GM06990 (cell line): ENCODE results near the gene SYTL1.

Source experiments
- DNase-seq: peaks from one replicate; pipeline ENCODE4 v3.0.0-alpha.2; 2011; ENCODE audit not compliant: insufficient read length; ENCODE audit errors: extremely low read depth
- H3K27me3 ChIP-seq: replicated peaks from 2 replicates; pipeline ENCODE4 v1.6.0; 2011; ENCODE audit warnings: low read length; ENCODE audit not compliant: control insufficient read depth, insufficient read depth
- H3K36me3 ChIP-seq: 2 replicates; pipeline ENCODE4 v1.5.1; 2011; ENCODE audit warnings: low read length; ENCODE audit not compliant: control insufficient read depth, insufficient read depth
- H3K4me3 ChIP-seq: replicated peaks from 2 replicates; pipeline ENCODE4 v1.5.1; 2011; ENCODE audit warnings: low read depth, mild to moderate bottlenecking, control low read depth, low read length
- TF ChIP-seq, protein P1 (sequence below): IDR thresholded peaks from 2 replicates; pipeline ENCODE4 v1.5.1; 2011; ENCODE audit warnings: low read length, control low read depth, mild to moderate bottlenecking, inconsistent platforms; ENCODE audit not compliant: insufficient read depth, poor library complexity, severe bottlenecking

The SYTL1 gene

DNA sequence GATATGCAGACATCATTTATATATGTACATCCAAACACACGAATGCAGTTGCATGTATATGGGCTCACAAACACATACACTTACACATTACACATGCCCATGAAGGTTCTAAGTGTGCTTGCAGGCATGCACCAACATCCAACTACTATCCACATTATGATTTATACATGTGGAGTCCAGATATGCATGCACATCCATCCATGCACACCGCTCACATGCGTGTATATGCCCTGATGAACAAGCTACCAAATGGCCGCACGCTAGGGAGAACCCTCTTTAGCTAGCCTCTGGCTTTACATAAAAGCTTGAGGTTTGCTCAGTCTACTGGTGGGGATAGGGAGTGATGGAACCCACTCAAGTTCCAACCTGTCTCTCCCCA lies 59.1 kb downstream of the SYTL1 start:
- Histone ChIP-seq H3K36me3 (no peaks in the 10 kb centered on the region; the same call in 1 of the 2 replicates), H3K27me3 (no peaks in the 10 kb centered on the region), H3K4me3 (no peak overlapping the region)
- no peak for DNase-seq
- TF ChIP-seq, protein P1, sequence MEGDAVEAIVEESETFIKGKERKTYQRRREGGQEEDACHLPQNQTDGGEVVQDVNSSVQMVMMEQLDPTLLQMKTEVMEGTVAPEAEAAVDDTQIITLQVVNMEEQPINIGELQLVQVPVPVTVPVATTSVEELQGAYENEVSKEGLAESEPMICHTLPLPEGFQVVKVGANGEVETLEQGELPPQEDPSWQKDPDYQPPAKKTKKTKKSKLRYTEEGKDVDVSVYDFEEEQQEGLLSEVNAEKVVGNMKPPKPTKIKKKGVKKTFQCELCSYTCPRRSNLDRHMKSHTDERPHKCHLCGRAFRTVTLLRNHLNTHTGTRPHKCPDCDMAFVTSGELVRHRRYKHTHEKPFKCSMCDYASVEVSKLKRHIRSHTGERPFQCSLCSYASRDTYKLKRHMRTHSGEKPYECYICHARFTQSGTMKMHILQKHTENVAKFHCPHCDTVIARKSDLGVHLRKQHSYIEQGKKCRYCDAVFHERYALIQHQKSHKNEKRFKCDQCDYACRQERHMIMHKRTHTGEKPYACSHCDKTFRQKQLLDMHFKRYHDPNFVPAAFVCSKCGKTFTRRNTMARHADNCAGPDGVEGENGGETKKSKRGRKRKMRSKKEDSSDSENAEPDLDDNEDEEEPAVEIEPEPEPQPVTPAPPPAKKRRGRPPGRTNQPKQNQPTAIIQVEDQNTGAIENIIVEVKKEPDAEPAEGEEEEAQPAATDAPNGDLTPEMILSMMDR, result no peak

DNA sequence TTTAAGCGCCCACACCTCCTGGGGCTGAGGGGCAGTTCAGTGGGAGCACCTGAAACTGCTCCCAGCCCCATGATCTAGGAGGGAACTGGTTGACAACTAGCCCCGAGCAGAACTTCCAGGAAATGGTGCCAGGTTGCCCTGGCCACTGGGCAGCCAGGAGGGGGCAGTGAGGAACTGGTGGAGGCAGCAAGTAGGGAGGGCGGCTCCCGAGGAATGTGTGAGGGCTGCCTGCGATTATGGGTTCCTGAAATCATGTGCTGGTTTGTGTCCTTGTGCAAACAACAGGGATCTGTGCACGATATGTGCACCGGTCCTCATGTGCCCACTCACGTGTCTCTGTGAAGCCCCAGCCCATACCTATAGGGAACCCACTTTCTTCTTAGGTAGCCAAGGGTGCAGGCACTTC lies 60.5 kb downstream of the SYTL1 start:
- H3K4me3 ChIP-seq, result no peak overlapping the region
- H3K36me3 ChIP-seq, result no peaks in the 10 kb centered on the region; the same call in 1 of the 2 replicates
- H3K27me3 ChIP-seq, result no peaks in the 10 kb centered on the region
- TF ChIP-seq, protein P1, result peak; percentile 39
- DNase-seq, result no peak

- Histone ChIP-seq H3K36me3 (peaks cover 5% of the 10 kb centered on the region), H3K4me3 (no peak overlapping the region), H3K27me3 (no peaks in the 10 kb centered on the region)
- DNase-seq, result peak; percentile 60
- TF ChIP-seq, protein P1, result peak; percentile 57
Observed at GRCh38 chr1:27403065-27403726, 61.4 kb downstream of the SYTL1 start.
